ENCODE results near the gene AP4S1.

Gene AP4S1

GRCh38 chr14:31139301-31139847 is 113.9 kb downstream of the AP4S1 start:
- no peak for DNase-seq

DNA sequence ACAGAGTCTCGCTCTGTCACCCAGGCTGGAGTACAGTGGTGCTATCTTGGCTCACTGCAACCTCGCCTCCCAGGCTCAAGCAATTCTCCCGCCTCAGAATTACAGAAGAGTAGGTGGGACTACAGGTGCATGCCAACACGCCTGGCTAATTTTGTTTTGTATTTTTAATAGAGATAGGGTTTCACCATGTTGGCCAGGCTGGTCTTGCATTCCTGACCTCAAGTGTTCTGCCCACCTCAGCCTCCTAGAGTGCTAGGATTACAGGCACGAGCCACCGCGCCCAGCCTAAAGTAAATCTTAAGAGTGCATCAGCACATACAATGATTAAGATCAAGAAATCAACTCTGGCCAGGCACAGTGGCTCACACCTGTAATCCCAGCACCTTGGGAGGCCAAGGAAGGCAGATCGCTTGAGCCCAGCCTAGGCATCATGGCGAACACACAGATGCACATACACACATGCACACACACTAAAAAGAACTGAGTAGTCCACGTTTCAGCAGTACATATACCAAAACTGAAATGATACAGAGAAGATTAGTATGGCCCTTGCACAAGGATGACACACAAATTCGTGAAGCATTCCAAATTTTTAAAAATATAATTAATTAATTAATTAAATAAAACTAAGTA is 117.1 kb downstream of the AP4S1 start:
- DNase-seq = no peak
